Measurements from ENCODE around the gene ANLN. TPM values are rescaled to one million over a fixed set of nuclear protein-coding genes. Genes with fewer than 3 reads are reported as not detected.
"Not testable (repeated sequence)": the region's sequence is repeated elsewhere in the genome, so short reads cannot be mapped to it uniquely, and the experiment has no call there.

Gene ANLN
- total RNA-seq, 1 donor from 2014 or later = 21.6 TPM

DNA sequence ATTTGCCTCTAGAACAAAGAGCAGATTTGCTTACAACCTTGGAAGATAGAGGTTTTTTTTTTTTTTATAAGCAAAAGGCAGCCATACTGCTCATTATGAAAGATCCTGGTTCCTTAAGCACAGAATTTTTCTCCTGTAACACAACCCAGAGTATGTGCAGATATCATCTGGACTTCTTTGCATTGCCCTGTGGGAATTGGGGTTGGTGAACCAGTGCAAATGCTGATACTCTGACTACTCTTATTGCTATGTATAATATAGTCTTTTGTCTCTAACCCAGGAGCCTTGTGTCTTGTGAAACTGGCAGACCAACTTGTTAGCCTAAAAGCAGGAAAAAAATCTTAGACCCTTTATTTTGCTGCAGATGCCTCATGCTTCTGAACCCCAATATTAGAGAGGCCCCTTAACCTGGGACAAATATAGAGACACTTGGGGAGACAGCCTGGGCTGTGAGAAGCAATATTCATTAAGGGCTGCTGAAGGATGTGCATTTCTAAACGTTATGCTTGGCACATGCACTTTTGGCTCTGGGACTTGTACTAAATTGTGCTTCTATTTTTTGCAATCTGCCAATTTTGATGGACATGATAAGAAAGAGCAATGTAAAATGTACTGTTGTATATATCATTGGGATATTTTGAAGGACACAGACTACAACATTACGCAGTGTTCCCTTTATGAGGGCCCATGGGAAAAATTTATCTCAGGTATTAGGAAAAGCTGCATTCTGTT, 78.9 kb downstream of the ANLN start:
- no peak for DNase-seq

DNA sequence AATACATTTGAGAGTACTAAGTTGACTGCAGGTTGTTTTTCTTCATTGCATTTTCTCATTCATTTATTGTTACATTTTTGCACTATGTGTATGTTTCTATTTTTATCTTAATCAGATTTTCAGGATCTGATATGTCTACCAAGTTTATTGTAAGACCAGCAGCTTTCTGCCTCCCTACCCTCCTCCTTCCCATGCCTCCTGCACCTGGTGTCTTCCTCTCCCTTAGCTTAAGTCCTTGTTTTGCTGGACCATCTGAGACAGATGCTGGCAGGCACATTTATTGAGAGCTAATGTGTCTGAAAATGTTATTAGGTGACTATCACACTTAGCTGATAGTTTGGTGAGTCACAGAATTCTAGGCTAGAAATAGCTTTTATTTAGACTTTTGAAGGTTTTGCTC, 79.6 kb downstream of the ANLN start:
- DNase-seq = no peak

DNA sequence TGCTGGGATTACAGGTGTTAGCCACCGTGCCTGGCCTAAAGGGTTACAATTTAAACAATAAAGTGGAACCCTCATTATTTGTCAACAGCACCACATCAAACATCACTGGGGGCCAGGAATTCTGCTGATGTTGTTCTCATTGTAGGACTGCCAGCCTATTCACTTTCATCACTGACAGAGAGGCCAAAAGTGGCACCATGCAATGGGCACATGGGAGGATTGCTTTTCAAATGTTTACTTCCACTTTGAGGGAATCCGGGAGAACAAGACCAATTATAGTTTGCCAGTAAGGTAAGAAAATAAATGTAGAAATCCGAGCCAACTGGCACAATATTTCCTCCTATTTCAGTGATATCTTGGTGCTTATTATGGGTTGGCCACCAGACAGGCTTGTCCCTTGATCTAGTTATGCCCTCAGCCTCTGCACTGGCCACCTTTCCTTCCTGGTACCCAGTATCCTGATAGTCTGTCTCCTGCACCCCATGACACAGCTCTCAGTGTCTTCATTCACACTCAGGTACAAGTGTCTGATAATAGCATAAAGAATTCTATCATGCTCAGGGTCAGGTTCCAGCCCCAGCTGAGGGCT, 82.6 kb downstream of the ANLN start:
- DNase-seq = no peak

DNA sequence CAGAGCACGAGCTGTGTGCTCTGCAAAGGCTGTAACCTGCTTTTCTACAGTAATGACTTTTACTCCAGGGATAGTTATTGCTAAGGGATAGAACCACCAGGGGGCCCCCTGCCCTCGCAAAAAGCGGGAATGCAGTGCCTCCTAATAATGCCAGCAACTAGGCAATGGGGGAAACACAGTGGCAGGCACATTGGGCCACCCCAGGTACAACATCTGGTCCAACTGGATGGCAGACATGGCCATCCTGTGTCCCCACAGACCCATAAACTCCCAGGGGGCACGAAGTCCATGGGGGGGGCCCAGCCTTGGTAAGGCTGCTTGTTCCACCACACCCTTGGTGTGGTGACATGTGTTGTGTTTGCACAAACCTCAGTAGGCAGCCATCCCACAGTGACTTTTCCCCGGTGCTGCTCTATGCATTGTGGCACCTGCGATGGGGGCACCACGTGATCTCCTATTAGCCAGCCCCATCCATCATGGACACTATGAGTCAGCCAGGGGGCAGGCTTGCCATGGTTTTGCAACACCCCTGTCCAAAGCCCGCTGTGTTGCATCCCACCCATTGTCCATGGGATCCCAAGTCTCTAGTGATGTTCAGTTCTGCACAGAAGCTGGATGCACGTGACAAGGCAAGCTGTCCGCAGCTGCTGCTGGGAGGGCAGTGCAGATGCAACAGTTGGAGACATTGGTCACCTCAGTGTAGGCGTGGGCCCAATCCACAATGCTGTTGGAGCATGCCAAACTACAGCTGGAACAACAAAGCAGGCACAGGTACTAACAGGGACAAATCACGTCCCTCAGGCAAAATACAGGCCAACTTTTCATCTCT, 84.0 kb downstream of the ANLN start:
- peak; percentile 62 for DNase-seq

DNA sequence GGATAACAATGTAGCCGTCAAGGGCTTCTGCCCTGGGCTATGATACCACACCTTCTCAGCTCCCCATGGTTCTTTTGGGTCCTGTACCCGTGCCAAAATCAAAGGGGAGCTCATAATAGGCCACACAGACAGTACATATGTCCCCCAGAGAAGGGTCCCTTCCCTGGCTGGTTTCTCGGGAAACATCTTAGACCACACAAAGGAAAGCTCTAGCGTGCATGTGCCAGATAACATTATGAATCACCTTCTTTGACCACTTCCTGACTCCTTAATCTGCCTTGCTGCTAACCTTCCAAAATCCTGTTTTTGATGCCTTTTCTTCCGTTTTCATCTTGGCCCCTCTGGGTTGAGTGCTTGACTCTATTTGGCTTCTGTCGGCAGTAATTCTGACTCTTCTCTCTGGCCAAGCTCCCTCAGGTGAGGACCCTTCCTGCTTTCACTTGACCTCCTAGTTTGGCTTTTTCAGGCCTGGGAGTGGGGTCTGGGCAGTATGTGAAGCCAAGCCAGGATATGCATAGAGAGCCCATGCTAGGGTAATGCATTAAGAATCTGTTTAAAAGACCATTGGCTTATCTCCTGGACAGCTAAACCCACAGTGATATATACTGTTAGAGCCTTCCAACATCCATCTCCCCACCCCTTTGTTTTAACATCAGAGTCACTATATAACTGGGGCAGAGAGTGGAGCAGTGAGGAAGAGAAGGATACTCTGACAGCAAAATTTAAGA, 84.8 kb downstream of the ANLN start:
- peak; percentile 82 for DNase-seq

DNA sequence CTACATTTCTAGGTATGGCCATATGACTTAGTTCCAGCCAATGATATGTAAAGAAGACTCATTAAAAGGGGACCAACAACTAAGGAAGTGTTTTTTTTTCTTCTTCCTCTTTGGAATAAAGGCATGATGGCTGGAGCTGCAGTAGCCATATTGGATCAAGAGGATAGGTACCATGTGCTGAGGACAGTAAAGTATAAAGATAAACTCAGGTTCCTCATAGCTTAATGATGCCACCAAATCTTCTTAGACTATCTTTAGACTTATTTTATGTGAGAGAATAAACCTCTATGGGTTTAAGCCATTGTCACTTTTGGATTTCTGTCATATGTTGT, 85.3 kb downstream of the ANLN start:
- no peak for DNase-seq

DNA sequence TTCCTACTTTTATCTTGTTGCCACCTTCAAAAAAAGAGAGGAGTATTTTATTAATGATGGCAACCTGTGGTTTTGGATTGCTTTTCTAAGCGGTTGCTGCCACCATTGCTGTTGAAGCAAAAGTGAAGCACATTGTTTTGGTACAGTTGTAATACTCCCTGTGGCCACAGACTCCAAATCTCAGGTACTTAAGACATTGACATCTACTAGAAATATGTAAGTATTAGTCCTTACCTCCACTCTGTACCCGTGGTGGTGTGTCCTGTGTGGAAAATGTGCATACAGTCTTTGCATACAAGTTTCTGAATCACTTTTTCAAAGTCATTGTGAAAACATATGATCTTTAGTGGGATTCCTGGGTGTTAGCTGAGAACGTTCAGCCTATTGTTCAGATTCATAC, 85.7 kb downstream of the ANLN start:
- DNase-seq = no peak

DNA sequence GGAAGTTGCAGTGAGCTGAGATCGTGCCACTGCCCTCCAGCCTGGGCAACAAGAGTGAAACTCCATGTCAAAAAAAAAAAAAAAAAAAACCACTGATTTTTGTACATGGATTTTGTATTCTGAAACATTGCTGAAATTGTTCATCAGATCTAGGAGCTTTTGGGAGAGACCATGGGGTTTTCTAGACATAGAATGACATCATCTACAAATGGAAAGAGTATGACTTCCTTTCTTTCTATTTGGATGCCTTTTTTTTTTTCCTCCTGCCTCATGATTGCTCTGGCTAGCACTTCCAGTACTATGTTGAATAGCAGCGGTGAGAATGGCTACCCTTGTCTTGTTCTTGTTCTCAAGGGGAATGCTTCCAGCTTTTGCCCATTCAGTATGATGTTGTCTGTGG, 89.1 kb downstream of the ANLN start:
- DNase-seq = no peak

DNA sequence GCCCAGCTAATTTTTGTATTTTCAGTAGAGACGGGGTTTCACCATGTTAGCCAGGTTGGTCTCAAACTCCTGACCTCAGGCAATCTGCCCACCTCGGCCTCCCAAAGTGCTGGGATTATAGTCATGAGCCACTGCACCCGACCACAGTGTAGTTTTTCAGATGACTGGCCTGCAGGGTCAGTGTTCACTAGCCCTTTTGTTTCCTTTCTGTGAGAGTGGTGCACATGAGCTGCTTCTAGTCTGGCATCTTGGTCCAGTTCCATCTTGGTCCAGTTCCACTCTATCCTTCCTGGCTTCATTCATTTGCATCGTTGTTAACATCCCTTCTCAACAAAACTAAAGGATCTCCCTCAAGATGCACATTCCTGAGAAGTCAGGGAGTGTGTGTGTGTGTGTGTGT, 94.2 kb downstream of the ANLN start:
- not testable (repeated sequence) for DNase-seq

DNA sequence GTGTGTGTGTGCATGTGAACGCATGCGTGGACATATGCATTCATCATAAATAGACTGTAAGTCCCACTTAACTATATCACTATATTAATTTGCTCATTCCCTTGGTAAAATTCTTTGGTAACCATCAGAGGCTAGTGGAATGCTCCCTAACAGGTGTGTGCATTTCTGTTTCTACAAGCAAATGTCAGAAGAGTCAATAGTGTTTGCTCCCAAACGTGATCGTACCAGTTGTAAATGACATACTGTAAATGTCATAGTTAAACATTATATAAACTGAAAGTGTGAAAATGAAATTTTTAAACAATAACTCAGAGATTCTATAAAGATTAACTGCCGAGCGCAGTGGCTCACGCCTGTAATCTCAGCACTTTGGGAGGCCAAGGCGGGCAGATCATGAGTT, 94.6 kb downstream of the ANLN start:
- no peak for DNase-seq

DNA sequence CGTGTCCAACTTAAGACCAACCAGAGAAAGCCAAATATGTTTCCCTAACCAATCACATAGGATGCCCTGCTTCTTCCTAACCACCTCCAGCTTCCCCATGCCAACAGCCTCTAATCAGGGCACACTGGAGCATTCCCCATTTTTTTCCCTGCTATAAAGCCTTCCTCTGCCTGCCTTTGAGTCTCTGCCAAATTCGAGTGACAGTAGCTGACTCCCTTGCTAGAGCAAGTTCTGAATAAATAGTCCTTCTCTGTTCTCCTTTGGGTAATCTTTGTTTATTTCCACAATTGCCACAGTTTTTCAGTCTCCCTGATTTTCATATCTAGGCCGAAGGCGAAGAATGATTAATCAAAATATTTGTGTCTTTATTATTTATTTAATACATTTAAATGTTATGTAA, 96.7 kb downstream of the ANLN start:
- DNase-seq = no peak

DNA sequence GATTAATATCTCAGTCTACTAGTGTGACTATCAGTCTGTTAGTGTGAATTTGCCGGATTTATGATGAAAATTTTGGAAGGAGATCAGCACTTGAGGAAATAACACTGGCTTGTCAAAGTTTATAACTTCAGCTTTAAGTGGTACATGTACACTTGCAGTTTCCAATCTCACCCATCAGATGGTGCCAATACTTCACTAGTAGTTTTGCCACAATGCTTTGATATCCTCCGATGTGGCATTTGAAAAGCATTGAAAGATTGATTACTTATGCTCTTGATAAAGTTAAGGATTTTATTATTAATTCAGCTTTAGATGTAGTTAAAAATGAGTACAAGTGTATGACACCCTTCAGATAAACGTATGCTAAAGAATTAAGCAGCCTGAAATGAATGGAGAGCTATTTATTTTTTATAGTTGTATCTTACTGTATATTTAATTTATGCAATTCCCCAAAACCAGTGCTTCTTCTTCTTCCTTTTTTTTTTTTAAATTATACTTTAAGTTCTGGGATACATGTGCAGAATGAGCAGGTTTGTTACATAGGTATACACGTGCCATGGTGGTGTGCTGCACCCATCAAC, 98.2 kb downstream of the ANLN start:
- DNase-seq = peak; percentile 78

DNA sequence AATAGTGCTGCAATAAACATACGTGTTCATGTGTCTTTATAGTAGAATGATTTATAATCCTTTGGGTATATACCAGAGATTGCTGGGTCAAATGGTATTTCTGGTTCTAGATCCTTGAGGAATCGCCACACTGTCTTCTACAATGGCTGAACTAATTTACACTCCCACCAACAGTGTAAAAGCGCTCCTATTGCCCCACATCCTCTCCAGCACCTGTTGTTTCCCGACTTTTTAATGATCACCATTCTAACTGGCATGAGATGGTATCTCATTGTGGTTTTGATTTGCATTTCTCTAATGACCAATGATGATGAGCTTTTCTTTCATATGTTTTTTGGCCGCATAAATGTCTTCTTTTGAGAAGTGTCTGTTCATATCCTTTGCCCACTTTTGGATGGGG, 99.0 kb downstream of the ANLN start:
- DNase-seq = not testable (repeated sequence)

DNA sequence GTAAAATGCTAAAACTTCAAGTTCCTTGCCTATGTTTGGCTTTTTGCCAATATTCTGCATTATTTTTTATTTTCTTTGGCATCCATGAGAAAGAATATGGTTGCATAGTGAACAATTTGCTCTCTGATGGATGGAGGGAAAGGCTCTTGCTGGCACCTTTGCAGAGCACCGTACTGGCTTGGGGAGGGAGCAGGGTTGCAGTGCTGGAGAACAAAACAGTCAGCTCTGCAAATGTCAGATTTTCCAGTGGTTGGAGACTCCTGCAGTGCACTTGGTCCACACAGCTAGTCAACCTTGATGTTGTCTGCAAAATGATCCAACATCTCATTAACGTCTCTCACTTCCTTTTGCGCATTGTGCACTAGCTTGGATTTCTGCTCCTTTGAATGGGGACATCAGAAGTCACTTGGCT, 100.8 kb downstream of the ANLN start:
- no peak for DNase-seq

DNA sequence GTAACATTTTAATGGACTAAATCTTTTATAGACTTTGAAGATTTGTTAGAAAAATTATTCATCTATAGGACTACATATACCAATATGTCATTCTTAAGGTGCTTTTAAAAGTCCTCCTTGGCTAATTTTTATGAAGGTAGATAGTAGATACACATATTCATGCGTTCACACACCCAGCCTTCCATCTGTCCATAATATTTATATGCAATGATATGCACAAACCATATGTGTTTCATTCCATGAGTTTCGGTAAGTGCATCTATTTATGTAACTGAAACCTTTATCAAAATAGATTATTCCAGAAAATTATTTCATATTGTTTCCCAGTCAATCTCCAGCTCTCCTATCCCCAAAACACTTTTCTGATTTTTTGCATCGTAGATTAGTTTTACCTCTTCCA, 101.7 kb downstream of the ANLN start:
- DNase-seq = no peak

DNA sequence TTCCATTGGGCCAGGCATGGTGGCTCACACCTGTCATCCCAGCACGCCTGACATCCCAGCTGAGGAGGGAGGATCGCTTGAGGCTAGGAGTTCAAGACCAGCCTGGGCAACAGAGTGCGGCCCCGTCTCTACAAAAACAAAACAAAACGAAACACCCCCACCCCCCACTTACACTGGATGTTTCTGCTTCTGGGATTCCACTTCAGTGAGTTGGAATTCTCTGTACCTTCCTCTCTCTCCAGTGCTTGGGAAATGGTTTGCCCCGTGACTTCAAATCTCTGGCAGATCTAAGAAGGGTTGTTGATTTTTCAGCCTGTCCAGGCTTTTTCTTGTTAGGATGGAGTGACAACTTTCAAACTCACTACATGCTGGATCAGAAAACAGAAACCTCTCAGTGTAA, 106.9 kb downstream of the ANLN start:
- DNase-seq = no peak

DNA sequence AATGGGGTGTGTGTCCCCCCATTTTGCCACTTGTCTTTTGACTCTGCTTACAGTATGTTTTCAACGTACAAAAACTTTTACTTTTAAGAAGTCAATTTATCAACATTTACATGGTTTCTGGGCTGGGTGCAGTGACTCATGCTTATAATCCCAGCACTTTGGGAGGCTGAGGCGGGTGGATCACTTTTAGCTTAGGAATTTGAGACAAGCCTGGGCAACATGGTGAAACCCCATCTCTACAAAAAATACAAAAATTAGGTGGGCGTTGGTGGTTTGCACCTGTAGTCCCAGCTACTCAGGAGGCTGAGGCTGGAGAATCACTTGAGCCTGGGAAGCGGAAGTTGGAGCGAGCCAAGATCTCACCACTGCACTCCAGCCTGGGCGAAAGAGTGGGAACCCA, 107.5 kb downstream of the ANLN start:
- not testable (repeated sequence) for DNase-seq

DNA sequence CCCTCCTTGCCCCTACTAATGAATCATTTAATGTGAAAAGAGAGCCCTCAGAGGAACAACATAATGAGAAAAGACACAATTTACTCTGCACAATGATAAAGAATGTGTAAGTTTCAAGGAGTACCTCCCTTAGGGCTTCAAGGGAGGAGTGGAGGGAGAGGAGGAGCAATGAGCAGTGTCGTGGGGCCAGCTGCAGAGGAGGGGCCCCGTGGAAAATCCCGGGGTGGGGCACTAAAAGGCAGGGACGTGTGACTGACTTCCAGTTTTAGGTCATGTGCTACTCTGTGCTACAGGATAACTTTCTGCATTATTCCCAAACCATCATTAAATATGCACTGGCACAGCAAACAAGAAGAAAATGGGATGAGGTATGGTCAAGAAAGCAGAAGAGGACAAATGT, 108.1 kb downstream of the ANLN start:
- DNase-seq = no peak
